IMR-90 (cell line): Measurements from ENCODE around the gene BECN2.

Experiments
- FOS ChIP-seq: fragments of 150-350 bp; IDR thresholded peaks from 2 replicates; pipeline ENCODE4 v1.6.1; 2016; ENCODE audit warnings: low read depth, low read length
- POLR2A ChIP-seq: IDR thresholded peaks from 2 replicates; pipeline ENCODE4 v1.6.1; 2012; ENCODE audit warnings: mild to moderate bottlenecking, low read depth, low read length
- RFX5 ChIP-seq: IDR thresholded peaks from 2 replicates; pipeline ENCODE4 v1.8.0; 2012; ENCODE audit warnings: low read depth, mild to moderate bottlenecking, low read length, moderate library complexity
- TF ChIP-seq, protein P1 (sequence below): conservative IDR thresholded peaks from 2 replicates; pipeline ENCODE4 v1.5.1; 2012; ENCODE audit warnings: mild to moderate bottlenecking, low read depth, low read length, improper control_type of control experiment
- TF ChIP-seq, protein P2 (sequence below): fragments of 150-350 bp; IDR thresholded peaks from 2 replicates; pipeline ENCODE4 v1.6.1; 2017; ENCODE audit warnings: mild to moderate bottlenecking, antibody characterized with exemption, low read length, low read depth

DNA sequence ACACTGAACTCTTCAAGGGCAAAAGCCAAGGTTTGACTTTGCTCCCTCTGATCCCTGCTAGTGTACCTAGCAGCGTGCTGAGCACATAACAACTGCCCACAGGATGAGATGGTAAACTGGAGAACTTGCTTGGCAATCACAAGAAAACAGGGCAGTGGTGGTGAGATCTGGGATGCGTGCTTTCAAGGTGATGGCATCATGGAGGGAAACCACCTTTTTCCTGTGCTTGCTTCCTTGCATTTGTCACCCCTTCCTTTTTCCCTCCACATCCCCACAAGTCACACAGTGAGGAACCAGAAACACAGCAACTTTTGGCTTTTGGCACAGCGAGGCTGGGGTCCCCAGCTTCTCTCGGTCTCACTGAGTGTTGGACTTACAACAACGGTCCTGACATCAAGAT is 31.4 kb upstream of the BECN2 start:
- TF ChIP-seq FOS (no peak), POLR2A (no peak), RFX5 (no peak)
- TF ChIP-seq, protein P1, sequence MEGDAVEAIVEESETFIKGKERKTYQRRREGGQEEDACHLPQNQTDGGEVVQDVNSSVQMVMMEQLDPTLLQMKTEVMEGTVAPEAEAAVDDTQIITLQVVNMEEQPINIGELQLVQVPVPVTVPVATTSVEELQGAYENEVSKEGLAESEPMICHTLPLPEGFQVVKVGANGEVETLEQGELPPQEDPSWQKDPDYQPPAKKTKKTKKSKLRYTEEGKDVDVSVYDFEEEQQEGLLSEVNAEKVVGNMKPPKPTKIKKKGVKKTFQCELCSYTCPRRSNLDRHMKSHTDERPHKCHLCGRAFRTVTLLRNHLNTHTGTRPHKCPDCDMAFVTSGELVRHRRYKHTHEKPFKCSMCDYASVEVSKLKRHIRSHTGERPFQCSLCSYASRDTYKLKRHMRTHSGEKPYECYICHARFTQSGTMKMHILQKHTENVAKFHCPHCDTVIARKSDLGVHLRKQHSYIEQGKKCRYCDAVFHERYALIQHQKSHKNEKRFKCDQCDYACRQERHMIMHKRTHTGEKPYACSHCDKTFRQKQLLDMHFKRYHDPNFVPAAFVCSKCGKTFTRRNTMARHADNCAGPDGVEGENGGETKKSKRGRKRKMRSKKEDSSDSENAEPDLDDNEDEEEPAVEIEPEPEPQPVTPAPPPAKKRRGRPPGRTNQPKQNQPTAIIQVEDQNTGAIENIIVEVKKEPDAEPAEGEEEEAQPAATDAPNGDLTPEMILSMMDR, result no peak
- TF ChIP-seq, protein P2, sequence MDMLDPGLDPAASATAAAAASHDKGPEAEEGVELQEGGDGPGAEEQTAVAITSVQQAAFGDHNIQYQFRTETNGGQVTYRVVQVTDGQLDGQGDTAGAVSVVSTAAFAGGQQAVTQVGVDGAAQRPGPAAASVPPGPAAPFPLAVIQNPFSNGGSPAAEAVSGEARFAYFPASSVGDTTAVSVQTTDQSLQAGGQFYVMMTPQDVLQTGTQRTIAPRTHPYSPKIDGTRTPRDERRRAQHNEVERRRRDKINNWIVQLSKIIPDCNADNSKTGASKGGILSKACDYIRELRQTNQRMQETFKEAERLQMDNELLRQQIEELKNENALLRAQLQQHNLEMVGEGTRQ, result no peak
